Adrenal gland (tissue), 12 donors: Measurements from ENCODE around the gene GAN. TPM values are rescaled to one million over a fixed set of nuclear protein-coding genes. Genes with fewer than 3 reads are reported as not detected.

Source experiments
- DNase-seq, 7 donors: peaks; one replicate each; pipeline ENCODE4 v3.0.0-alpha.2; 2019 to 2020
- H3K27ac ChIP-seq, 5 donors: fragments of 200-600 bp; sonication (generic) in 4 of 5; 1 replicate in 3 of 5; 2 replicates in 2 of 5; pipeline versions ENCODE4 v1.5.1 to v1.8.0; 2016 to 2020; ENCODE audit warnings: mild to moderate bottlenecking in 1 of 5
- H3K27me3 ChIP-seq: fragments of 200-600 bp; 2 replicates; pipeline ENCODE4 v1.8.0; 2021
- H3K36me3 ChIP-seq, 2 donors: fragments of 200-600 bp; replicated peaks in 1 of 2; 1 replicate in 1 of 2; 2 replicates in 1 of 2; pipeline versions ENCODE4 v1.5.1 to v1.8.0; 2018 to 2022
- H3K4me1 ChIP-seq, 2 donors: fragments of 200-600 bp; replicated peaks in 1 of 2; 1 replicate in 1 of 2; 2 replicates in 1 of 2; pipeline versions ENCODE4 v1.5.1 to v1.8.0; 2018 to 2021
- H3K4me3 ChIP-seq, 4 donors: fragments of 200-600 bp; sonication (generic) in 3 of 4; one replicate each; pipeline ENCODE4 v1.5.1; 2016 to 2018
- H3K9me3 ChIP-seq, 3 donors: fragments of 200-600 bp; sonication (generic) in 1 of 3; replicated peaks in 1 of 3; 1 replicate in 2 of 3; 2 replicates in 1 of 3; pipeline versions ENCODE4 v1.5.1 to v1.8.0; 2016 to 2021
- POLR2A ChIP-seq, 2 donors: fragments of 450-650 bp; IDR thresholded peaks; one replicate each; pipeline ENCODE4 v1.6.1; 2017; ENCODE audit warnings: antibody characterized with exemption in 2 of 2, mild to moderate bottlenecking in 2 of 2, moderate library complexity in 1 of 2
- WGBS, 4 donors: extraction: QIAGEN DNeasy Blood & Tissue Kit in 2 of 4; methylation state at CpG; one replicate each; pipeline versions ENCODE4 v1.1.5 to v1.1.7; 2013 to 2017; 5-methylcytosine and 5-hydroxymethylcytosine counted together
- intact Hi-C, 2 donors: fragments of 100-400 bp; cut with DNase I; formaldehyde crosslinking; loops; one replicate each; pipeline versions ENCODE4 v1.14.1 to v1.15.0; 2022 to 2023
- polyA plus RNA-seq, 3 donors: library from polyadenylated mRNA; stranded (reverse); fragments of 200-250 nt in 2 of 3; fragments of 350-450 nt in 1 of 3; fragmentation: Illumina TruSeq in 1 of 3; extraction: RNeasy Lipid Tissue Mini Kit (QIAGEN cat#74804) in 1 of 3; gene quantifications; one replicate each; pipeline ENCODE4 v1.2.3, GENCODE V29; 2013 to 2014
- total RNA-seq, 9 donors: library from RNA; depleted of rRNA in 4 of 9; stranded (reverse); fragments of >200 nt in 4 of 9; fragments of 120-200 nt in 1 of 9; fragmentation: NEBNext Ultra II Directional in 1 of 9; extraction: Animal tissue kit (Norgen Biotek cat#: 25700) in 1 of 9; gene quantifications; one replicate each; pipeline versions ENCODE4 v1.1.0 to v1.2.4, GENCODE V29; 2013 to 2023
- TF ChIP-seq, protein P1 (sequence below), 6 experiments: fragments of 450-650 bp in 4 of 6; fragments of 200-600 bp in 2 of 6; sonication (generic) in 1 of 6; IDR thresholded peaks; 1 replicate in 5 of 6; 2 replicates in 1 of 6; pipeline versions ENCODE4 v1.5.1 to v1.8.0; 2016 to 2021; ENCODE audit warnings: antibody characterized with exemption in 6 of 6, mild to moderate bottlenecking in 2 of 6, moderate library complexity in 1 of 6
- donor health status: healthy with polysubstance abuse.
- donor health status: Bipolar disorder and iron deficiency.
- donor health status: DM: yes; HTN: yes; CAD: no.
- donor health status: DM: no; HTN: no; CAD: no.
- donor health status: DM: no; HTN: no; CAD: no.
- donor health status: DM: yes; HTN: yes; CAD: no.

The GAN gene
- total and polyA plus RNA-seq, 12 donors, result 1.0 to 7.5 (median 3.8) TPM

- TF ChIP-seq, protein P1, sequence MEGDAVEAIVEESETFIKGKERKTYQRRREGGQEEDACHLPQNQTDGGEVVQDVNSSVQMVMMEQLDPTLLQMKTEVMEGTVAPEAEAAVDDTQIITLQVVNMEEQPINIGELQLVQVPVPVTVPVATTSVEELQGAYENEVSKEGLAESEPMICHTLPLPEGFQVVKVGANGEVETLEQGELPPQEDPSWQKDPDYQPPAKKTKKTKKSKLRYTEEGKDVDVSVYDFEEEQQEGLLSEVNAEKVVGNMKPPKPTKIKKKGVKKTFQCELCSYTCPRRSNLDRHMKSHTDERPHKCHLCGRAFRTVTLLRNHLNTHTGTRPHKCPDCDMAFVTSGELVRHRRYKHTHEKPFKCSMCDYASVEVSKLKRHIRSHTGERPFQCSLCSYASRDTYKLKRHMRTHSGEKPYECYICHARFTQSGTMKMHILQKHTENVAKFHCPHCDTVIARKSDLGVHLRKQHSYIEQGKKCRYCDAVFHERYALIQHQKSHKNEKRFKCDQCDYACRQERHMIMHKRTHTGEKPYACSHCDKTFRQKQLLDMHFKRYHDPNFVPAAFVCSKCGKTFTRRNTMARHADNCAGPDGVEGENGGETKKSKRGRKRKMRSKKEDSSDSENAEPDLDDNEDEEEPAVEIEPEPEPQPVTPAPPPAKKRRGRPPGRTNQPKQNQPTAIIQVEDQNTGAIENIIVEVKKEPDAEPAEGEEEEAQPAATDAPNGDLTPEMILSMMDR (IDR thresholded peaks at IDR 0.05), result no peak
- no peak for TF ChIP-seq POLR2A (IDR thresholded peaks at IDR 0.05)
- H3K36me3 ChIP-seq, result no peaks in the 10 kb centered on the region
- H3K27me3 ChIP-seq, result no peaks in the 10 kb centered on the region
- H3K9me3 ChIP-seq, result no peaks in the 10 kb centered on the region
- WGBS, 4 donors, result 86 to 94% (median 92%) methylated on average over 1 of the region's 1 CpG
- intact Hi-C loops, result no loop called here
- no peak for DNase-seq
- H3K27ac ChIP-seq, result no peak overlapping the region
- H3K4me1 ChIP-seq, result no peaks in the 10 kb centered on the region
- H3K4me3 ChIP-seq, result no peak overlapping the region
These were observed 28.6 kb upstream of the GAN start for GRCh38 chr16:81286190-81286589.

- intact Hi-C loops, result no loop called here
- H3K36me3 ChIP-seq, result no peaks in the 10 kb centered on the region
- H3K27me3 ChIP-seq, result no peaks in the 10 kb centered on the region
- WGBS, 4 donors, result 88 to 95% (median 94%) methylated on average over 9 of the region's 9 CpGs
- TF ChIP-seq, protein P1 (IDR thresholded peaks at IDR 0.05), result no peak
- no peak for TF ChIP-seq POLR2A (IDR thresholded peaks at IDR 0.05)
- no peaks in the 10 kb centered on the region for H3K9me3 ChIP-seq
- no peak for DNase-seq
- H3K4me1 ChIP-seq, result no peaks in the 10 kb centered on the region
- H3K4me3 ChIP-seq, result no peak overlapping the region
- H3K27ac ChIP-seq, result no peak overlapping the region
These were observed 23.6 kb upstream of the GAN start for GRCh38 chr16:81291117-81291516.

DNA sequence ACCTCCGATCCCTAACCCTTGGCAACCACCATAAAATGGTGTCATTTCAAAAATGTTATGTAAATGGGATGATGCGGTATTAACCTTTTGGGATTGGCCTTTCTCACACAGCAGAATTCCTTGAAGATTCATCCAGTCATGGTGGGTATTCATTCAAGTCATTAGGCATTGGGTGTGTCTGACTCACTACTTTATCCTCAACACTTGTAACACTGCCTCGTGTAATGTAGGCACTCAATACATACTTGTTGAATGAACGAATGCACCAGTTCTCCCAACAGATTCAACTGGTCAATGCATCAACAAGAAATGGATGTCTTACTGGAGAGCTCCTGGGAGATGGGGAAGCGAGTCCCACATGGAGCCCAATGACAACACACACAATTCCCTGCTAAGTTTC is 21.8 kb upstream of the GAN start:
- TF ChIP-seq POLR2A (IDR thresholded peaks at IDR 0.05), result no peak
- TF ChIP-seq, protein P1 (IDR thresholded peaks at IDR 0.05), result no peak
- no peaks in the 10 kb centered on the region for H3K4me1 ChIP-seq
- H3K4me3 ChIP-seq, result no peak overlapping the region
- WGBS, 4 donors, result 75 to 86% (median 79%) methylated on average over 5 of the region's 5 CpGs
- no peaks in the 10 kb centered on the region for H3K9me3 ChIP-seq
- no peak overlapping the region for H3K27ac ChIP-seq
- no peak for DNase-seq
- intact Hi-C loops, result no loop called here
- no peaks in the 10 kb centered on the region for H3K36me3 ChIP-seq
- H3K27me3 ChIP-seq, result no peaks in the 10 kb centered on the region

GRCh38 chr16:81293909-81294802 is 20.6 kb upstream of the GAN start:
- no peaks in the 10 kb centered on the region for H3K27me3 ChIP-seq
- DNase-seq, result no peak
- no peaks in the 10 kb centered on the region for H3K4me1 ChIP-seq
- no peaks in the 10 kb centered on the region for H3K36me3 ChIP-seq
- intact Hi-C loops, result no loop called here
- H3K4me3 ChIP-seq, result no peak overlapping the region
- H3K9me3 ChIP-seq, result no peaks in the 10 kb centered on the region
- no peak for TF ChIP-seq POLR2A (IDR thresholded peaks at IDR 0.05)
- TF ChIP-seq, protein P1 (IDR thresholded peaks at IDR 0.05), result no peak
- 77 to 80% (median 79%) methylated on average over 11 of the region's 11 CpGs for WGBS, 4 donors
- no peak overlapping the region for H3K27ac ChIP-seq
